ENCODE measurements around the gene ATP7A.

The ATP7A gene

GRCh38 chrX:77945910-77946545 is 35.5 kb downstream of the ATP7A start:
- DNase-seq: no peak

GRCh38 chrX:77946571-77946970 is 36.1 kb downstream of the ATP7A start:
- no peak for DNase-seq

- DNase-seq: no peak
These were observed 39.3 kb downstream of the ATP7A start for GRCh38 chrX:77949840-77950239.

- no peak for DNase-seq
These were observed 41.7 kb downstream of the ATP7A start for GRCh38 chrX:77952173-77952572.

GRCh38 chrX:77953302-77953701 is 42.8 kb downstream of the ATP7A start:
- DNase-seq: no peak

DNA sequence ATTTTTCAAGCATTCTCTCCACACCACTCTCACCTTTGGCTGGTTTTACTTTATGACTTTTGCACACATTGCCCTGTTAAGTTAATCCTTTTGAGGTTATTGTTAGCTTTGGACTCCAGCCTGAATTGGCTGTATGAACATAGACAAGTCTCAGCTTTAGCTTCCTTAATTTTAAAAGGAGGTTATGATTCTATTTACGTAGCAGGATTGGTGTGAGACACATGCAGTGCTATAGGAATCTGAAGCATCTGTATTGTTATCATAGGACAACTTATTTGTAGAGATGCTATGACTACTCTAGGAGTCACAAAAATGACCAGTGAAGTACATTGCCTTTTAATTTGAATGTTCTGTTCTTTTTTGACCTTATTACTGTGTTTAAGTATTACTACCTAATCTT is 43.2 kb downstream of the ATP7A start:
- DNase-seq: no peak

GRCh38 chrX:77960567-77960966 is 50.1 kb downstream of the ATP7A start:
- DNase-seq: no peak

- DNase-seq: no peak
These were observed 50.6 kb downstream of the ATP7A start for GRCh38 chrX:77961063-77961462.

DNA sequence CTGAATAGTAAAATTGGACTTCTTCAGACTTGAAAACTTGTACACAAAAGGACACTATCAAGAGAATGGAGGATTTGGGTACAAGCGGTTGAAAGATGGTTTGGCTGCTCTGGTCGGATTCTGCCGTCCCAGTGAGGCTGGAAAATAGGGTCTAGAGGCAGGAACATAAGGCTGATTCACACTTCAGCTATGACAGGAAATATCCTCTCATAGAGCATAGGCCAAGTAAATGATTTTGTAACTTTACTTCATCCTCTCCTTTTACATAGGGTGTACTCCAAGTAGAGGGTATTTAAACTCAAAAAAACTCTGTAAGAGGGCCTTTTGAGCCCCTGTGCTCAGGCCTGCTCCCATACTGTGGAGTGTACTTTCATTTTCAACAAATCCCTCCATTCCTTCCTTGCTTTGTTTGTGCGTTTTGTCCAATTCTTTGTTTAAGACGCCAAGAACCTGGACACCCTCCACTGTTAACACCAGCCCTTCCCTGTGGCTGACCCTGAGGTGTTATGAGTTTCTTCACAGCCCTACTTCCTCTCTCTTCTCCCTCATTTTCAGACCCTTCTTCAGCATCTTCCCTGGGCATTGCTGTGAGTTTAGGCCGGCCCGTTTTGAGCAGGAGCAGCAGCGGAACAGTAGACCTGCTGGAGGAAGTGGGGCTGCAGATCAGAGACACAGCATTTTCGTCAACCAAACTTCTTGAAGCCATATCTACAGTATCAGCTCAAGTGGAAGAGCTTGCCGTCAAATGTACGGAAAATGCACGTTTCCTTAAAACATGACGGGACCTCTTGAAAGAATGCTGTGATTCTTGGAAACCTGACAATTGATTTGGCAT is 51.8 kb downstream of the ATP7A start:
- no peak for DNase-seq

- no peak for DNase-seq
These were observed 55.9 kb downstream of the ATP7A start for GRCh38 chrX:77966361-77966760.

DNA sequence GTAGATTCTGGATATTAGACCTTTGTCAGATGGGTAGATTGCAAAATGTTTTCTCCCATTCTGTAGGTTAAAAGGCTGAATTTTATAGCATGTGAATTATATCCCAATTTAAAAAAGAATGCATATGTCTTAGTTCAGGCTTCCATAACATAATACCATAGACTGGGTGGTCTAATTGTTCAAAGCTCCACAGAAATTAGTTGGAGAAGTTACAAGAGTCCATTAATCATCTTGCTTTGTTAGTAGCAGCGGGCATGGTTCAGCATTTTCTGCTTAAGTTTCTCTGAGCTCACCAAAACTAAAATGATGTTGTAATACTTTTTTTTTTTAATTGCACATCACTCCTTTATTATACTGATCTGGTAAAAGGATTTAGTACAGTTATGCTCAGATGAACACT is 57.1 kb downstream of the ATP7A start:
- no peak for DNase-seq

DNA sequence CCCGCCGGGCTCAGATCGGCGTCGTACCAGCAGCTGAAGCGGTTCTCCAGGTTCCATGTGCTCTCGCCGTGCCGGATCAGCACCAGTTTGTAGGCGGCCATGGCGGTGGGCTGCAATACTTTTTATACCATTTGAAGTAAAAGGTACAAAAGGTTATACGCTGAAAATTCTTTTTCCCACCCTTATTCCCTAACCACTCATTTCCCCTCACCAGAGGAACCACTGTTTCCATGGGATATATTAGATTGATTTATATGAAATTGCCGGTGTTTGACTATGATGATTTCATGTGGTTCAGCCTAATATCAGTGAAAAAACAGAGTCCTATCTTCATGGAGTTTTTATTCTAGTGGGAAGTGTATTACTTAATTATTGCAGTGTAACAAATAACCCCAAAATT is 59.0 kb downstream of the ATP7A start, which contains the start of gene PGAM4:
TSS of gene PGAM4 (minus strand) at position 101 of the 400 bp plus-strand sequence. CDS start at position 101, 0 bp downstream.
- DNase-seq: no peak

- DNase-seq: no peak
These were observed 65.3 kb downstream of the ATP7A start for GRCh38 chrX:77975755-77976154.

DNA sequence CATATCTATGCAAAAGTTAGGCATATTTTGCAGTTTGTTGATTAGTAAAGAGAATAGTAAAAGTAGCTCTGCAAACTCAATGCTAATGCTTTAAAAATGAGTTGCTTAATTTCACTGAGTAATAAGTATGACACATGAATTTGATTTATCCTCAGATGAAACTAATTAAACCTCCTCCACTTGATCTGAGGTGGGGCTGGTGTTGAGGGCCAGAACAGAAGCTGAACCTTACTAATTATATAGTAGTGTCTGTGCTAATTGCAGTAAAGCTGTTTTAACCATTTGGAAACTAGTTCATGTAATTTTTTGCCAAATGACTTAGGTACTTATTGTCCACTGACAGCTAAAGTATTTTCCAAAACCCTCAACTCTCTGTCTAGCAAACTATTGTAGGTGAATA is 66.6 kb downstream of the ATP7A start:
- DNase-seq: no peak

GRCh38 chrX:77977518-77977917 is 67.0 kb downstream of the ATP7A start:
- DNase-seq: no peak

DNA sequence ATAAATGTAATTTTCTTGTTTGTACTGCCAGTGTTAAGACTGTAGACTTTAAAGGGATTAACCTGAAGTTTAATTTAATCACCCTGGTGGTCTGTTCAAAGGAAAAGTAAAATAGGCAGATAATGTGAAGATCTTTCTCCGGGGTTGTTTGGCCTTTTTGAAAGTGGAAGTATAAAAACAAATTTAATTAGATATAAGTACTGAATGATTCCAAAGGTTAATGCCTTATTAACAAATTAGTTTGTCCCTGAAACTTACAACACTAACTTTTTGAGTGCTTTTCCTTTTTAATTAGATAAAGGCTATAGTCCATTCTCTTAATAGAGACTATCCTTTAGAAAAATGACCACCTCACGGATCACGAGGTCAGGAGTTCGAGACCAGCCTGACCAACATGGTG is 69.4 kb downstream of the ATP7A start:
- DNase-seq: no peak

GRCh38 chrX:78011846-78012245 is 101.4 kb downstream of the ATP7A start:
- no peak for DNase-seq

- no peak for DNase-seq
These were observed 109.3 kb downstream of the ATP7A start for GRCh38 chrX:78019586-78020483.

GRCh38 chrX:78024349-78025059 is 114.0 kb downstream of the ATP7A start:
- no peak for DNase-seq

- DNase-seq: no peak
These were observed 117.3 kb downstream of the ATP7A start for GRCh38 chrX:78027798-78028197.

DNA sequence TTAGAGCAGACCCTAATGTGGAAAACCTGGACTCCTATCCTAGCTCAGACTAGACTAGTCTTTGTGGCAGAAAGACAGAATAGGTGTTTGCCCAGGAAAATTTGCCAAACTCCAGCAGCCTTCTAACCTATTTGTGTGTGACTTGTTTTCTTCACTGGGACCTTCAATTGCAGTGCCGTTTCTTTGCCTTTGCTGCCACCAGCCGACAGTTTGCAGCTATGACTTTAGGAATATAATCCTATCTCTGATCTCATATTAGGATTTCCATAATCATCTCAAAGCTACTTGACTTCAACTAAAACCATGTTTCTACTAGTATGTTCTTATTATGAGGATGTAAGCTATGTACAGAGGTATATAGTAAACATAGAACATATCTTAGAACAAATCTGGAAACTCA is 119.2 kb downstream of the ATP7A start:
- DNase-seq: no peak

DNA sequence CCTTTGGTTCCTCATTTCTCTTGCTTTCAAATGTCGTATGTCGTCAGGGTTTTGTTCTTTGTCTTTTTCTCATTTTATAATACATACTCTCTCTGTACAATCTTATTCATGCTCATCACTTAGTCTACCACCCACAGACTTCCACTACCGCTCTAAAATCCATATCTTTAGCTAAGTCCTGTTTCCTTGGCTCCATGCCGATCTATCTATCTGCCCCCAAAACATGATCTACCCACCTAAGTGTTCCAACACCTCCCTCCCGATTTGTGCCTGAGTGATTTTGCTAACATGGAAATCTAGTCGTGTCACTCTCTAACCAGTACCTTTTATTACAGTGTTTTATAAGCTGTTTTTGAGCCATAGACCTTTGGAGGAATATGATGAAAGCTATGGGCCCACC is 124.6 kb downstream of the ATP7A start:
- DNase-seq: no peak

DNA sequence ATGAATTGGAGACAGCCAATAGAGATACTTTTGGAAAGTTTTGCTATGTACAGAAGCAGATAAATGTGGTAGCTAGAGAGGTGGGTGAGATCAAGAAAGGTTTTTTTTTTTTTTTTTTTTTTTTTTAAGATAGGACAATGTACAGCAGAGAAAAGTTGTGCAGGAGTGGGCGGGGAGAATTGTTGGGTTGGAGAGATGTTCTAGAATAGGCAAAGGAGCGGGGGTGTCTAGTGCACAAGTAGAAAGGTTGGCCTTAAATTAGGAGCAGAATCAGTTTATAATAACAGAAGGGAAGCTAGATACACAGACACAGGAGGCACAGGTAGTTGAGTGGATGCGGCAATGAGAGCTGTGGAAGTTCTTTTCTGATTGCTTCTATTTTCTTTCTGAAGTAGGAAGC is 127.4 kb downstream of the ATP7A start:
- no peak for DNase-seq
